Natural killer cell (primary cell): Measurements from ENCODE around the gene MLLT1. TPM values are rescaled to one million over a fixed set of nuclear protein-coding genes. Genes with fewer than 3 reads are reported as not detected.

Experiments used
- ATAC-seq, 3 donors: fragments of 150-1000 bp in 2 of 3; fragments of 200-7000 bp in 1 of 3; cut with Tn5 transposase; 1 replicate in 1 of 3; 2 replicates in 2 of 3; pipeline ENCODE4 v1.10.0; 2021; ENCODE audit warnings: mild to moderate bottlenecking in 2 of 3, moderate library complexity in 2 of 3
- DNase-seq, 2 donors: peaks; one replicate each; pipeline versions ENCODE4 v3.0.0 to v3.0.0-alpha.2; 2013 to 2021; ENCODE audit warnings: mixed read lengths in 1 of 2
- H3K27ac ChIP-seq: one replicate; pipeline ENCODE4 v1.5.1; 2013; ENCODE audit warnings: mild to moderate bottlenecking, low read length
- H3K27me3 ChIP-seq: one replicate; pipeline ENCODE4 v1.6.1; 2013; ENCODE audit warnings: low read length; ENCODE audit not compliant: control insufficient read depth, insufficient read depth
- H3K36me3 ChIP-seq: one replicate; pipeline ENCODE4 v1.6.1; 2013; ENCODE audit warnings: low read length; ENCODE audit not compliant: control insufficient read depth, insufficient read depth
- H3K4me1 ChIP-seq: one replicate; pipeline ENCODE4 v1.6.1; 2013; ENCODE audit warnings: low read length; ENCODE audit not compliant: control insufficient read depth, insufficient read depth
- H3K4me3 ChIP-seq: one replicate; pipeline ENCODE4 v1.5.1; 2013; ENCODE audit warnings: low read length
- H3K9me3 ChIP-seq: one replicate; pipeline ENCODE4 v1.6.1; 2013; ENCODE audit warnings: low read length; ENCODE audit not compliant: control insufficient read depth, insufficient read depth
- H3K27ac Mint-ChIP-seq, 2 donors: one replicate each; pipeline ENCODE4 v1.8.0; 2022; ENCODE audit warnings: mild to moderate bottlenecking in 2 of 2, mixed read lengths in 2 of 2, moderate library complexity in 1 of 2
- H3K27me3 Mint-ChIP-seq, 2 donors: one replicate each; pipeline ENCODE4 v1.8.0; 2022; ENCODE audit warnings: low read depth in 2 of 2, mixed read lengths in 2 of 2
- H3K36me3 Mint-ChIP-seq: one replicate; pipeline ENCODE4 v1.8.0; 2022; ENCODE audit warnings: mixed read lengths
- H3K4me1 Mint-ChIP-seq, 2 donors: one replicate each; pipeline ENCODE4 v1.8.0; 2022; ENCODE audit warnings: mixed read lengths in 2 of 2
- H3K4me3 Mint-ChIP-seq: one replicate; pipeline ENCODE4 v1.8.0; 2022; ENCODE audit warnings: mild to moderate bottlenecking, moderate library complexity, mixed read lengths
- H3K9me3 Mint-ChIP-seq, 2 donors: one replicate each; pipeline ENCODE4 v1.8.0; 2022; ENCODE audit warnings: mixed read lengths in 2 of 2
- WGBS: methylation state at CpG from one replicate; pipeline ENCODE4 v1.1.7; 2013; ENCODE audit warnings: missing lambda C conversion rate; ENCODE audit not compliant: insufficient coverage; 5-methylcytosine and 5-hydroxymethylcytosine counted together
- intact Hi-C: fragments of 100-400 bp; cut with micrococcal nuclease; formaldehyde crosslinking; loops from one replicate; pipeline ENCODE4 v1.14.2; 2022
- total RNA-seq, 4 donors: library from RNA; stranded (reverse); fragments of 120-200 nt in 1 of 4; gene quantifications; one replicate each; pipeline versions ENCODE4 v1.2.3 to v1.2.4, GENCODE V29; 2013 to 2022
- TF ChIP-seq, protein P1 (sequence below): fragments of 200-600 bp; IDR thresholded peaks from one replicate; pipeline ENCODE4 v1.8.0; 2022; ENCODE audit warnings: antibody characterized with exemption

MLLT1 gene
- total RNA-seq, 3 donors from 2014 or later (not counting 1 experiment from before 2014, with no cell fraction given) = 30.2 to 43.8 (median 36.6) TPM

GRCh38 chr19:6198896-6199239 lies 80.9 kb downstream of the MLLT1 start:
- TF ChIP-seq, protein P1, sequence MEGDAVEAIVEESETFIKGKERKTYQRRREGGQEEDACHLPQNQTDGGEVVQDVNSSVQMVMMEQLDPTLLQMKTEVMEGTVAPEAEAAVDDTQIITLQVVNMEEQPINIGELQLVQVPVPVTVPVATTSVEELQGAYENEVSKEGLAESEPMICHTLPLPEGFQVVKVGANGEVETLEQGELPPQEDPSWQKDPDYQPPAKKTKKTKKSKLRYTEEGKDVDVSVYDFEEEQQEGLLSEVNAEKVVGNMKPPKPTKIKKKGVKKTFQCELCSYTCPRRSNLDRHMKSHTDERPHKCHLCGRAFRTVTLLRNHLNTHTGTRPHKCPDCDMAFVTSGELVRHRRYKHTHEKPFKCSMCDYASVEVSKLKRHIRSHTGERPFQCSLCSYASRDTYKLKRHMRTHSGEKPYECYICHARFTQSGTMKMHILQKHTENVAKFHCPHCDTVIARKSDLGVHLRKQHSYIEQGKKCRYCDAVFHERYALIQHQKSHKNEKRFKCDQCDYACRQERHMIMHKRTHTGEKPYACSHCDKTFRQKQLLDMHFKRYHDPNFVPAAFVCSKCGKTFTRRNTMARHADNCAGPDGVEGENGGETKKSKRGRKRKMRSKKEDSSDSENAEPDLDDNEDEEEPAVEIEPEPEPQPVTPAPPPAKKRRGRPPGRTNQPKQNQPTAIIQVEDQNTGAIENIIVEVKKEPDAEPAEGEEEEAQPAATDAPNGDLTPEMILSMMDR = no peak
- Mint-ChIP-seq H3K4me1 (peaks cover 10 to 20% of the 10 kb centered on the region in 2 donors), H3K27me3 (peaks cover 0 to 4% of the 10 kb centered on the region in 2 donors), H3K9me3 (no peaks in the 10 kb centered on the region), H3K27ac (peak overlapping the region; percentile 93 to 98), H3K36me3 (no peaks in the 10 kb centered on the region), H3K4me3 (peak overlapping the region; percentile 98)
- H3K36me3 ChIP-seq = no peaks in the 10 kb centered on the region
- peaks cover 16% of the 10 kb centered on the region for H3K4me1 ChIP-seq
- peak overlapping the region; percentile 66 for H3K27ac ChIP-seq
- DNase-seq (no peak), ATAC-seq (no peak)
- H3K4me3 ChIP-seq = peak overlapping the region; percentile 84
- H3K27me3 ChIP-seq = no peaks in the 10 kb centered on the region
- 23% methylated on average over 8 of the region's 8 CpGs for WGBS
- no peaks in the 10 kb centered on the region for H3K9me3 ChIP-seq
- intact Hi-C loops = loop anchor here (2.0 kb wide), 1 partner anchor 88 kb away; the partner anchor contains the start of gene RFX2

DNA sequence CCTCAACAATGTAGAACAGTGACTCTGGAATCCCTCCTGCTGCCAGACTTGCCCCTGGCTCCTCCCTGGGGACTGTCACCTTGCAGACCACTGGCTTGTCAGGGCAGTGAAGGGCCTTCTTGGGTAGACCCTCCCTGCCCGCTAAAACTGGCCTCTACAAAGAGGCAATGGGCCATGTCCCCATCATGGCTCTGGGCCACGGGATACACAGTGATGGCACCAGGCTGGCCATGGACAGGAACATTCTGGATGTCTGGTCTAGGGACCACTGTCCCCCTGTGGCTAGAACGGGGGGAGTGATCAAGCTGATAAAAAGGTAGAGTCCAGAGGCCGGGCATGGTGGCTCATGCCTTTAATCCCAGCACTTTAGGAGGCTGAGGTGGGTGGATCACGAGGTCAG lies 83.4 kb downstream of the MLLT1 start:
- DNase-seq (no peak), ATAC-seq (no peak)
- 83% methylated on average over 4 of the region's 5 CpGs for WGBS
- Histone ChIP-seq H3K27me3 (no peaks in the 10 kb centered on the region), H3K4me1 (peaks cover 16% of the 10 kb centered on the region), H3K36me3 (no peaks in the 10 kb centered on the region), H3K4me3 (no peak overlapping the region), H3K9me3 (no peaks in the 10 kb centered on the region), H3K27ac (no peak overlapping the region)
- intact Hi-C loops = no loop called here
- TF ChIP-seq, protein P1 = no peak
- Mint-ChIP-seq H3K9me3 (peaks cover 0 to 2% of the 10 kb centered on the region in 2 donors), H3K4me1 (peaks cover 10 to 20% of the 10 kb centered on the region in 2 donors), H3K27me3 (no peaks in the 10 kb centered on the region), H3K36me3 (no peaks in the 10 kb centered on the region), H3K4me3 (no peak overlapping the region), H3K27ac (no peak overlapping the region)

- no peaks in the 10 kb centered on the region for H3K36me3 ChIP-seq
- H3K9me3 ChIP-seq = peaks cover 6% of the 10 kb centered on the region
- Mint-ChIP-seq H3K36me3 (no peaks in the 10 kb centered on the region), H3K27me3 (peaks cover 0 to 4% of the 10 kb centered on the region in 2 donors), H3K9me3 (peaks cover 2 to 3% of the 10 kb centered on the region in 2 donors), H3K4me3 (no peak overlapping the region), H3K27ac (no peak overlapping the region), H3K4me1 (no peaks in the 10 kb centered on the region)
- TF ChIP-seq, protein P1 = no peak
- H3K27me3 ChIP-seq = no peaks in the 10 kb centered on the region
- DNase-seq (no peak), ATAC-seq (no peak)
- 94% methylated on average over 2 of the region's 2 CpGs for WGBS
- H3K4me3 ChIP-seq = no peak overlapping the region
- H3K27ac ChIP-seq = no peak overlapping the region
- intact Hi-C loops = no loop called here
- H3K4me1 ChIP-seq = no peaks in the 10 kb centered on the region
Observed at GRCh38 chr19:6188811-6189210, 91.0 kb downstream of the MLLT1 start.

DNA sequence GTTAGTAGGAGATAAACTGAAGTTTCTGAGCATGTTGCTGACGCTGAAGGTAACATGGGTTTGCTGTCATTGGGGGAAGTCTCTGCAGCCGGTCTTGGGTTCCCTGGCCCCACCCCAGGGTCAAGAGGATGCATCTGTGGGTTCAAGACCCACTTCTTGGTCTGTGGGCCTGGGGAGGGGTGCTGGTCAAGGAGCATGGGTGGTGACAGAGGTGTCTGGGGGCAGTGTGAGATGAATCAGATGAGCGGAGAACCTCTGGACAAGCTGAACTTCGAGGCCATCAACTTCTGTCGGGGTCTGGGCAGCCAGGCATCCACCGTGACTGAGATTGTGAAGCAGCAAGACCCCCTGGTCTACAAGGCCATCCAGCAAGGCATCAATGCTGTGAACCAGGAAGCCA lies 92.4 kb downstream of the MLLT1 start:
- Mint-ChIP-seq H3K4me1 (no peaks in the 10 kb centered on the region), H3K9me3 (peaks cover 2 to 3% of the 10 kb centered on the region in 2 donors), H3K27ac (no peak overlapping the region), H3K27me3 (peaks cover 5 to 9% of the 10 kb centered on the region in 2 donors), H3K36me3 (no peaks in the 10 kb centered on the region), H3K4me3 (no peak overlapping the region)
- H3K4me1 ChIP-seq = no peaks in the 10 kb centered on the region
- DNase-seq = no peak
- H3K27ac ChIP-seq = no peak overlapping the region
- TF ChIP-seq, protein P1 = no peak
- no peaks in the 10 kb centered on the region for H3K36me3 ChIP-seq
- peaks cover 6% of the 10 kb centered on the region for H3K27me3 ChIP-seq
- no peak overlapping the region for H3K4me3 ChIP-seq
- no peak for ATAC-seq
- WGBS = 84% methylated on average over 6 of the region's 6 CpGs
- intact Hi-C loops = no loop called here
- peaks cover 6% of the 10 kb centered on the region for H3K9me3 ChIP-seq
